Measurements from ENCODE around the gene KIF12. TPM values are rescaled to one million over a fixed set of nuclear protein-coding genes. Genes with fewer than 3 reads are reported as not detected.

KIF12 gene
- total RNA-seq, 4 donors from 2014 or later = 1.2 TPM; not detected in 3

- DNase-seq = no peak
Observed at GRCh38 chr9:114080773-114081440, 18.2 kb downstream of the KIF12 start.

DNA sequence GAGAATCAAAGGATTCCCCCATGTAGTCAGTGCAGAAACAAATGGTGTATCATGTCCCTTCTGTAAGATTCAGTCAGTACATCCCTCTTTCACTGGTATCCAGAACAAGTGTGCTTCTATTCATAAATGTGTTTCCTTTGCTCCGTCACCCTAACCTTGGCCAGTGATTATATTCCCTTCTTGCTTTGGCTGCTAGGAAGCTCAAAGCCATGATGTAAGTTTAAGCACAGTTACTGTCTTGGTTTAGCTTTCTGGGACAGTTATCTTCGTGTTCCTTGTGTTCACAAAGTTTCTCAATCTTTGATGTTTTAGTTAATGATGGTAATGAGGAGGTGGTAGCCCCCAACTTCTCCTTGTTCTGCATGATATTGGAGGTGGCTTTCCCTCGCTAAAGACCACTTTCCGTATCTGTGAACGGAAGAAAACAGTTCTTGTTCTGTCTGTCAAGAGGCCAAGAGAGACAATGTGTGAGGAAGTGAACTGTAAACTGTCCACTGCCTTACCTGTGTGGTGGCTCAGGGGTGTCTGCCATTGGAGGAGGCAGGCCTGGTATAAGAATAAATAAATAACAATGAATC, 18.8 kb downstream of the KIF12 start:
- no peak for DNase-seq
- Histone ChIP-seq H3K27me3 (peaks cover 0 to 37% (median 0%) of the 10 kb centered on the region in 4 donors), H3K27ac (no peak overlapping the region), H3K36me3 (no peaks in the 10 kb centered on the region), H3K4me3 (no peak overlapping the region), H3K4me1 (peaks cover 0 to 16% (median 2%) of the 10 kb centered on the region in 3 donors), H3K9me3 (no peaks in the 10 kb centered on the region)
- TF ChIP-seq, protein P1, sequence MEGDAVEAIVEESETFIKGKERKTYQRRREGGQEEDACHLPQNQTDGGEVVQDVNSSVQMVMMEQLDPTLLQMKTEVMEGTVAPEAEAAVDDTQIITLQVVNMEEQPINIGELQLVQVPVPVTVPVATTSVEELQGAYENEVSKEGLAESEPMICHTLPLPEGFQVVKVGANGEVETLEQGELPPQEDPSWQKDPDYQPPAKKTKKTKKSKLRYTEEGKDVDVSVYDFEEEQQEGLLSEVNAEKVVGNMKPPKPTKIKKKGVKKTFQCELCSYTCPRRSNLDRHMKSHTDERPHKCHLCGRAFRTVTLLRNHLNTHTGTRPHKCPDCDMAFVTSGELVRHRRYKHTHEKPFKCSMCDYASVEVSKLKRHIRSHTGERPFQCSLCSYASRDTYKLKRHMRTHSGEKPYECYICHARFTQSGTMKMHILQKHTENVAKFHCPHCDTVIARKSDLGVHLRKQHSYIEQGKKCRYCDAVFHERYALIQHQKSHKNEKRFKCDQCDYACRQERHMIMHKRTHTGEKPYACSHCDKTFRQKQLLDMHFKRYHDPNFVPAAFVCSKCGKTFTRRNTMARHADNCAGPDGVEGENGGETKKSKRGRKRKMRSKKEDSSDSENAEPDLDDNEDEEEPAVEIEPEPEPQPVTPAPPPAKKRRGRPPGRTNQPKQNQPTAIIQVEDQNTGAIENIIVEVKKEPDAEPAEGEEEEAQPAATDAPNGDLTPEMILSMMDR (IDR thresholded peaks at IDR 0.05) = no peak
- no peak for TF ChIP-seq POLR2A (IDR thresholded peaks at IDR 0.05)
- WGBS, 2 donors = 82 to 84% methylated on average over 2 to 5 of the region's 5 CpGs
- intact Hi-C loops (cut with DNase I) = no loop called here

More at GRCh38 chr9:114080773-114081440, 18.2 kb downstream of the KIF12 start:
- Histone ChIP-seq H3K4me3 (no peak overlapping the region), H3K36me3 (no peaks in the 10 kb centered on the region), H3K9me3 (no peaks in the 10 kb centered on the region), H3K27ac (no peak overlapping the region), H3K4me1 (peaks cover 0 to 16% (median 2%) of the 10 kb centered on the region in 3 donors), H3K27me3 (peaks cover 0 to 33% (median 0%) of the 10 kb centered on the region in 4 donors)
- intact Hi-C loops (cut with DNase I) = no loop called here
- WGBS, 2 donors = 90 to 92% methylated on average over 5 to 7 of the region's 7 CpGs
- TF ChIP-seq POLR2A (IDR thresholded peaks at IDR 0.05) = no peak
- TF ChIP-seq, protein P1 (IDR thresholded peaks at IDR 0.05) = no peak

DNA sequence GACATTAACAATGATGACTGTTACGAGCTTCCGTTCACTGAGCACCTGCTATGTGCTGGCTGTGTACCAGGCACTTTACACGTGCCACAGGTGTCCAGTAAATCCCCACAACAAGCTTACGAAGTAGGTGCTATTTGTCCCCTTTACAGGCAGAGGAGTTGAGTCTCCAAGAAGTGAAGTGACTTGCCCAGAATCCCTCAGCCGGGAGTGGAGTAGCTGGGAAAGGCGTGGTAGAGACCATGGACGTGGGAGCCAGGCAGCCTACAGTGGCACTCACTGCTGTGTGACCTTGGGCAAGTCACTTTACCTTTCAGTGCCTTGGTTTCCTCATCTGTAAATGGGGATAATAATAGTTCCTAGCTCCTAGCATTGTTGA, 20.3 kb downstream of the KIF12 start:
- intact Hi-C loops (cut with DNase I) = no loop called here
- H3K27me3 ChIP-seq = peaks cover 0 to 35% (median 0%) of the 10 kb centered on the region in 4 donors
- no peak for DNase-seq
- H3K4me3 ChIP-seq = no peak overlapping the region
- WGBS, 2 donors = 51 to 81% methylated on average over 3 to 5 of the region's 7 CpGs
- no peaks in the 10 kb centered on the region for H3K36me3 ChIP-seq
- H3K9me3 ChIP-seq = no peaks in the 10 kb centered on the region
- TF ChIP-seq, protein P1 (IDR thresholded peaks at IDR 0.05) = no peak
- TF ChIP-seq POLR2A (IDR thresholded peaks at IDR 0.05) = no peak
- H3K27ac ChIP-seq = no peak overlapping the region
- peaks cover 0 to 16% (median 2%) of the 10 kb centered on the region in 3 donors for H3K4me1 ChIP-seq

DNA sequence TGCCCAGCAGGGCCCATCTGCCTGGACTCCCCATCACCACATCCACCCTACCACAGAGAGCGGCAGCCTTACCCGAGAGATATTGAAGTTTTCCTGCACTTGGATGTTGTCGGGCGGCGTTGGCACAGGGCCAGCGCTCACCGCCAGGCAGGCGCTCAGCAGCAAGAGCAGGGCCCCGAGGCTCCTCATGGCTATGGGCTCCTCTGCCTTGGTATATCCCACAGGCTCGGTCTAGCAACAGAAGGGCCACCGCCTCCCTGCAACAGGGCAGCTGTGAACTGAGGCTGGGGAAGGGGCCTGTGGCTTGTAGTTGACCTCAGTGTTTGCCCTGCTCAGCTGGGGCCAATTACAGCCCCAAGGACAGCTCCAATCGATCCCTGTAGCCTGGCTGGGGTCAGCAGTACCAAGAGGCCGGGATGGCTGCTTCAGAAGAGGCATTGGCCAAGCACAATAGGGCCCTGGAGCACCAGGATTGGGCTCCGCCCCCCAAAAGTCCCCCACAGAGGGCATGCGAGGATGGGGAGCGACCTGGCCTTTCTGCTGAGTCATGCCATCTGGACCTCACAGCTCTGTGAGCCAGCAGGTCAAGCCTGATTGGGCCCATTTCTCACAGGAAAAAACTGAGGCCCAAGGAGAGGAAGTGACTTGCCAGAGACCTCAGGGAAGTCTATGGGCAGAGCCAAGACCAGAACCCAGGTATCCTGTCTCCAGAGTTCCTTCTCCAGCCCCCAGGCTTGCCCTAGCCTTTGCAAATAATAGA, 20.9 kb downstream of the KIF12 start, which contains the start of gene AMBP:
Gene AMBP, minus strand, starts transcription at position 280 of the 760 bp plus-strand sequence. Its CDS starts 91 bp downstream, at position 189.
- DNase-seq = no peak

More for the DNA sequence above, 20.9 kb downstream of the KIF12 start, which contains the start of gene AMBP:
- 44 to 71% methylated on average over 8 to 11 of the region's 16 CpGs for whole genome bisulfite sequencing, 2 donors
- no peak within 1 kb of the TSS for H3K27ac ChIP-seq
- H3K27me3 ChIP-seq = peaks cover 0 to 35% (median 0%) of the 10 kb centered on the region in 4 donors
- TF ChIP-seq POLR2A (IDR thresholded peaks at IDR 0.05) = no peak
- TF ChIP-seq, protein P1 (IDR thresholded peaks at IDR 0.05) = no peak
- no peaks in the 10 kb centered on the region for H3K36me3 ChIP-seq
- H3K9me3 ChIP-seq = no peaks in the 10 kb centered on the region
- no peak within 1 kb of the TSS for H3K4me3 ChIP-seq
- intact Hi-C loops (cut with DNase I) = no loop called here
- H3K4me1 ChIP-seq = peaks cover 0 to 13% (median 2%) of the 10 kb centered on the region in 3 donors

All from esophagus squamous epithelium (tissue), 5 donors.